K562 (cell line): Measurements from ENCODE around the gene PGM2. TPM values are rescaled to one million over a fixed set of nuclear protein-coding genes. Genes with fewer than 3 reads are reported as not detected.

Source experiments
- ATAC-seq: fragments of 200-7000 bp; cut with Tn5 transposase; 3 replicates; pipeline ENCODE4 v1.9.1; 2020; ENCODE audit warnings: moderate library complexity
- BruUV-seq: library from RNA; stranded (reverse); fragments of 400-500 nt; replicated peaks from 2 replicates; lab custom pipeline; 2021; lab: Mats Ljungman, UMichigan
- CTCF ChIA-PET: fragments of 300-600 bp; formaldehyde crosslinking; extraction: SDS; loops from one replicate; lab custom pipeline; 2021; ENCODE audit warnings: low intra/inter-chr PET ratio; lab: Yijun Ruan, JAX
- POLR2A ChIA-PET: fragments of 300-600, 350-650 bp; sonication (Branson Sonifier 250); formaldehyde crosslinking; extraction: SDS; loops from one replicate; lab custom pipeline; 2021; ENCODE audit warnings: antibody characterized with exemption, inconsistent platforms; lab: Yijun Ruan, JAX
- DNase-seq, 4 experiments: peaks; one replicate each; pipeline versions ENCODE4 v3.0.0 to v3.0.0-alpha.2; 2011 to 2018; ENCODE audit warnings: low spot score in 3 of 4, mixed read lengths in 3 of 4; ENCODE audit errors: extremely low read depth in 1 of 4
- FAIRE-seq: peaks from 2 replicates; lab custom pipeline; 2011; peaks lifted over from hg19 to GRCh38; lab: Jason Lieb, UNC
- H2AFZ ChIP-seq: 2 replicates; pipeline ENCODE4 v1.6.0; 2011; ENCODE audit warnings: low read depth, low read length, control low read depth, inconsistent platforms
- H3K27ac ChIP-seq: fragments of 200-600 bp; 3 replicates; pipeline ENCODE4 v1.8.0; 2011; ENCODE audit warnings: low read depth, mild to moderate bottlenecking, control low read depth, inconsistent platforms, low read length, moderate library complexity, mixed read lengths; ENCODE audit errors: extremely low read depth
- H3K27me3 ChIP-seq, 2 experiments: fragments of 300-600 bp in 1 of 2; 2 replicates in 1 of 2; 3 replicates in 1 of 2; pipeline versions ENCODE4 v1.6.0 to v1.8.0; 2011; ENCODE audit warnings: inconsistent platforms in 2 of 2, low read length in 2 of 2, mild to moderate bottlenecking in 1 of 2, mixed read lengths in 1 of 2, moderate library complexity in 1 of 2; ENCODE audit not compliant: control insufficient read depth in 2 of 2, insufficient read depth in 2 of 2
- H3K36me3 ChIP-seq: fragments of 300-600 bp; 3 replicates; pipeline ENCODE4 v1.8.0; 2011; ENCODE audit warnings: mild to moderate bottlenecking, low read length, inconsistent platforms; ENCODE audit not compliant: control insufficient read depth, insufficient read depth
- H3K4me1 ChIP-seq, 2 experiments: fragments of 200-600 bp in 1 of 2; replicated peaks in 1 of 2; 2 replicates in 1 of 2; 3 replicates in 1 of 2; pipeline versions ENCODE4 v1.5.1 to v1.8.0; 2011; ENCODE audit warnings: inconsistent platforms in 2 of 2, low read length in 2 of 2, mild to moderate bottlenecking in 1 of 2, mixed read lengths in 1 of 2, moderate library complexity in 1 of 2; ENCODE audit not compliant: control insufficient read depth in 2 of 2, insufficient read depth in 2 of 2
- H3K4me2 ChIP-seq: 2 replicates; pipeline ENCODE4 v1.6.1; 2011; ENCODE audit warnings: low read length, control low read depth, inconsistent platforms, mixed read lengths; ENCODE audit not compliant: insufficient read depth
- H3K4me3 ChIP-seq: fragments of 200-600 bp; sonication (generic), shearing (Covaris generic); 2 replicates; pipeline ENCODE4 v1.5.1; 2016; ENCODE audit warnings: control low read depth, inconsistent platforms
- H3K79me2 ChIP-seq: fragments of 200-600 bp; 3 replicates; pipeline ENCODE4 v1.8.0; 2011; ENCODE audit warnings: low read length, inconsistent platforms; ENCODE audit not compliant: control insufficient read depth, insufficient read depth
- H3K9ac ChIP-seq, 2 experiments: 2 replicates each; pipeline versions ENCODE4 v1.6.0 to v1.6.1; 2011; ENCODE audit warnings: low read depth in 2 of 2, low read length in 2 of 2, control low read depth in 1 of 2, inconsistent platforms in 1 of 2, mild to moderate bottlenecking in 1 of 2, mixed read lengths in 1 of 2; ENCODE audit not compliant: insufficient read depth in 1 of 2
- H3K9me1 ChIP-seq: one replicate; pipeline ENCODE4 v1.6.0; 2011; ENCODE audit warnings: inconsistent platforms, mild to moderate bottlenecking, low read length, moderate library complexity; ENCODE audit not compliant: control insufficient read depth, insufficient read depth
- H3K9me3 ChIP-seq: replicated peaks from 2 replicates; pipeline ENCODE4 v1.5.1; 2011; ENCODE audit warnings: low read depth, low read length, inconsistent platforms; ENCODE audit not compliant: control insufficient read depth, insufficient read depth
- H4K20me1 ChIP-seq: replicated peaks from 2 replicates; pipeline ENCODE4 v1.6.1; 2011; ENCODE audit warnings: low read length, inconsistent platforms, mixed read lengths; ENCODE audit not compliant: control insufficient read depth, insufficient read depth
- ASH1L ChIP-seq: fragments of 450-650 bp; IDR thresholded peaks from 2 replicates; pipeline ENCODE4 v1.6.1; 2018; ENCODE audit warnings: borderline replicate concordance, mild to moderate bottlenecking, low read depth; ENCODE audit not compliant: partially characterized antibody
- CAMTA2 ChIP-seq: fragments of 250-450 bp; sonication (Bioruptor Pico); conservative IDR thresholded peaks from 2 replicates; pipeline ENCODE4 v1.5.1; 2022
- DPF2 ChIP-seq: fragments of 450-650 bp; IDR thresholded peaks from 2 replicates; pipeline ENCODE4 v1.6.1; 2016
- ILK ChIP-seq: fragments of 450-650 bp; IDR thresholded peaks from 2 replicates; pipeline ENCODE4 v1.6.1; 2016; ENCODE audit warnings: missing genetic modification characterization, low read depth, mild to moderate bottlenecking, missing compliant biosample characterization, moderate library complexity, borderline replicate concordance
- KLF1 ChIP-seq: fragments of 450-650 bp; IDR thresholded peaks from 2 replicates; pipeline ENCODE4 v1.6.1; 2016; ENCODE audit warnings: missing genetic modification characterization, missing compliant biosample characterization
- MAFF ChIP-seq: IDR thresholded peaks from 2 replicates; pipeline ENCODE4 v1.6.1; 2012; ENCODE audit warnings: low read length, improper control_type of control experiment
- MEIS2 ChIP-seq: fragments of 450-650 bp; IDR thresholded peaks from 2 replicates; pipeline ENCODE4 v1.6.1; 2014; ENCODE audit warnings: mild to moderate bottlenecking; ENCODE audit not compliant: partially characterized antibody
- NCOR1 ChIP-seq: fragments of 450-650 bp; IDR thresholded peaks from 2 replicates; pipeline ENCODE4 v1.6.1; 2016; ENCODE audit warnings: mild to moderate bottlenecking, moderate library complexity
- SRF ChIP-seq, 2 experiments: fragments of 250-450, 450-650 bp in 1 of 2; sonication (Bioruptor Pico) in 1 of 2; sonication (generic) in 1 of 2; formaldehyde crosslinking; IDR thresholded peaks; 2 replicates each; pipeline versions ENCODE4 v1.5.0 to v1.5.1; 2020 to 2022; ENCODE audit warnings: mild to moderate bottlenecking in 1 of 2, missing genetic modification reagents in 1 of 2
- SRSF9 ChIP-seq: fragments of 200-400 bp; formaldehyde crosslinking; IDR thresholded peaks from 2 replicates; pipeline ENCODE4 v1.6.1; 2017; ENCODE audit warnings: low read depth, low read length, borderline replicate concordance
- ZNF3 ChIP-seq: fragments of 250-450 bp; sonication (Bioruptor Pico); IDR thresholded peaks from 2 replicates; pipeline ENCODE4 v1.5.0; 2021; ENCODE audit warnings: mild to moderate bottlenecking, moderate library complexity
- ZNF707 ChIP-seq: fragments of 250-450 bp; sonication (Bioruptor Pico); conservative IDR thresholded peaks from 2 replicates; pipeline ENCODE4 v1.8.0; 2022; ENCODE audit warnings: inconsistent platforms, mild to moderate bottlenecking, moderate library complexity
- WGBS: fragments of 100-300 bp; shearing (Covaris generic); methylation state at CpG from one replicate; pipeline ENCODE4 v1.1.6; 2016; ENCODE audit warnings: low coverage, mixed read lengths; ENCODE audit not compliant: insufficient coverage; ENCODE audit errors: missing lambda C conversion rate; 5-methylcytosine and 5-hydroxymethylcytosine counted together
- in situ Hi-C: fragments of 300-500 bp; cut with MboI; formaldehyde crosslinking; loops from 4 replicates; pipeline ENCODE4 v1.15.0; 2018; ENCODE audit warnings: inconsistent platforms, mixed read lengths
- intact Hi-C: fragments of 100-400 bp; cut with micrococcal nuclease; formaldehyde crosslinking; loops from 2 replicates; pipeline ENCODE4 v1.14.2; 2022
- polyA plus RNA-seq, 8 experiments: library from polyadenylated mRNA; depleted of rRNA in 4 of 8; stranded (reverse) in 5 of 8; unstranded in 3 of 8; fragments of >200 nt; fragmentation: Nextera tagmentation in 2 of 8; fragmentation: Illumina TruSeq in 1 of 8; extraction: Ambion mirVana in 2 of 8; extraction: Trizol in 1 of 8; gene quantifications; 2 replicates each; pipeline versions ENCODE4 v1.2.1 to v1.2.3, GENCODE V29; 2011 to 2014; ENCODE audit warnings: inconsistent platforms in 1 of 8, missing spikeins in 1 of 8
- total RNA-seq, 7 experiments: library from RNA; depleted of rRNA in 6 of 7; stranded (reverse); fragments of >200 nt in 6 of 7; fragmentation: Illumina TruSeq in 2 of 7; extraction: Trizol in 2 of 7; gene quantifications; 2 replicates each; pipeline versions ENCODE4 v1.2.1 to v1.2.3, GENCODE V29; 2011 to 2021; ENCODE audit warnings: low replicate concordance in 1 of 7
- TF ChIP-seq, protein P1 (sequence below): sonication (generic); formaldehyde crosslinking; IDR thresholded peaks from 2 replicates; pipeline ENCODE4 v1.8.1; 2023; ENCODE audit warnings: mild to moderate bottlenecking, missing genetic modification reagents, moderate library complexity

PGM2 gene
- total and polyA plus RNA-seq, 9 of the 15 experiments (the other 6 are each of a cell fraction or from before 2014, with no cell fraction given), result 15.2 to 77.3 (median 51.4) TPM

DNA sequence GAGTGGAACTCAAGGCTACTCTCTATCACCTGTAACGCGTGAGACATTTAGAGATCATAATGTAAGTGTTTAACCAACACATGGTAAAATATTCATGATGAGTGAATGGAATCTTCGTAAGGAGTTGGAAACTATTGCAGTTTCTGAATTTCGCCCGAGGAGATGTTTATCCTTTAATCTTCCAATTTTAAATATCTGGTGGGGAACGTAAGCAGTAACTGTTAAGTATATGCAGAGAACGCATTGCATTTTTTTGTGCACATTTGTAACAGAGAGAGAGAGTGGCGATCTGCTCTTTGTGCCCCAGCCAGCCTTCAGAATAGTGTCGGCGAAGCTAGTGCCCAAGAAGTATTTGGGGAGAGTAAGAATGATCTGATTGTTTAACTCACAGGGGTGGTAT lies 9.8 kb downstream of the PGM2 start (continued):
- TF ChIP-seq SRF (CRISPR knock-in tag; IDR thresholded peaks at IDR 0.05) (no peak), DPF2 (no peak), SRSF9 (no peak)
- TF ChIP-seq, protein P1, sequence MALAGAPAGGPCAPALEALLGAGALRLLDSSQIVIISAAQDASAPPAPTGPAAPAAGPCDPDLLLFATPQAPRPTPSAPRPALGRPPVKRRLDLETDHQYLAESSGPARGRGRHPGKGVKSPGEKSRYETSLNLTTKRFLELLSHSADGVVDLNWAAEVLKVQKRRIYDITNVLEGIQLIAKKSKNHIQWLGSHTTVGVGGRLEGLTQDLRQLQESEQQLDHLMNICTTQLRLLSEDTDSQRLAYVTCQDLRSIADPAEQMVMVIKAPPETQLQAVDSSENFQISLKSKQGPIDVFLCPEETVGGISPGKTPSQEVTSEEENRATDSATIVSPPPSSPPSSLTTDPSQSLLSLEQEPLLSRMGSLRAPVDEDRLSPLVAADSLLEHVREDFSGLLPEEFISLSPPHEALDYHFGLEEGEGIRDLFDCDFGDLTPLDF (CRISPR knock-in tag), result no peak
- TF ChIP-seq, all 486 proteins: peak for 0

DNA sequence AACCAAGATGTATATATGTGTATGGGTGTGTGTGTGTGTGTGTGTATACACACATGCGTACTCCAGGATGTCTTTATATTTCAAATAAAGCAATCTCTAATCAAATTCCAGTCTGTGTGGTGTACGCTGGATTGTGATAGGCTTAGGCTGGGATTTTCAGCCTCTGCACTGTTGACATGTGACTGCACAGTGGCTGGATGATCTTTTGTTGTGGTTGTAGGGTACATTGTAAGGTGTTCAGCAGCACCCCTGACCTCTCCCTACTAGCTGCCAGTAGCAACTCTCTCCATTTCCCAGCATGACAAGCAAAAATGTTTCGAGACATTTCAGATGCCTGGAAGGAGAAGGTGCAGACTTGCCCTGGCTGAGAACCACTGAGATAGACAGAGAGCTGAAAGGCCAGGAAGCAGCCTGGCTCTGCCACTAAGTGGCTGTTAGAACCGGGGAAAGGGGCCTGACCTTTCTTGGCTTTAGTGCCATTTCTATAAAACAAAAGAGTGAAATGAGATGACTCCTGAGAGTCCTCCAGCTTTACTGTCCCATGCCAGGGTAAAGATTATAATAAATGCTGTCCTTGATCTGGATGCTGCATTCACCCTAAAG lies 10.5 kb downstream of the PGM2 start:
- intact Hi-C loops, result no loop called here
- FAIRE-seq (no peak), DNase-seq (no peak), ATAC-seq (no peak)
- no TSS peak for BruUV-seq
- H3K9me1 ChIP-seq, result peaks cover 3% of the 10 kb centered on the region
- peaks cover 87% of the 10 kb centered on the region for H3K36me3 ChIP-seq
- CTCF ChIA-PET, result no interaction called here
- H3K4me3 ChIP-seq, result no peak overlapping the region
- in situ Hi-C loops, result no loop called here
- TF ChIP-seq MAFF (no peak), ZNF3 (CRISPR knock-in tag) (no peak), ZNF707 (CRISPR knock-in tag) (no peak), CAMTA2 (CRISPR knock-in tag) (no peak), MEIS2 (no peak), ILK (tag) (no peak), KLF1 (tag) (no peak), NCOR1 (no peak), ASH1L (no peak)
- H3K27ac ChIP-seq, result no peak overlapping the region
- H3K4me1 ChIP-seq, result no peaks in the 10 kb centered on the region
- H3K79me2 ChIP-seq, result no peaks in the 10 kb centered on the region
- POLR2A ChIA-PET, result interaction anchor here (2.7 kb wide), 1 partner anchor 10 kb away, joined by 9 read pairs; no protein-coding TSS in a partner anchor
- no peak overlapping the region for H3K4me2 ChIP-seq
- no peaks in the 10 kb centered on the region for H3K27me3 ChIP-seq
- H2AFZ ChIP-seq, result no peak overlapping the region
- 94% methylated on average over 4 of the region's 4 CpGs for WGBS
- no peaks in the 10 kb centered on the region for H4K20me1 ChIP-seq
- no peaks in the 10 kb centered on the region for H3K9me3 ChIP-seq
- H3K9ac ChIP-seq, result no peak overlapping the region
